Amygdala (tissue), 56 donors: ENCODE results near the gene SMIM10L1.

Experiments
- DNase-seq, 56 donors: peaks; one replicate each; lab custom pipeline; 2025; lab: John Stamatoyannopoulos, UW

SMIM10L1 gene

GRCh38 chr12:11183011-11183410 is 12.0 kb downstream of the SMIM10L1 start:
- DNase-seq: no peak

GRCh38 chr12:11186837-11187236 is 15.8 kb downstream of the SMIM10L1 start, which contains the start of gene TAS2R42:
Gene TAS2R42, minus strand, starts transcription at chr12:11186937. Its CDS starts 0 bp downstream, at chr12:11186937.
- DNase-seq: no peak

GRCh38 chr12:11202811-11203210 is 31.8 kb downstream of the SMIM10L1 start:
- no peak for DNase-seq

DNA sequence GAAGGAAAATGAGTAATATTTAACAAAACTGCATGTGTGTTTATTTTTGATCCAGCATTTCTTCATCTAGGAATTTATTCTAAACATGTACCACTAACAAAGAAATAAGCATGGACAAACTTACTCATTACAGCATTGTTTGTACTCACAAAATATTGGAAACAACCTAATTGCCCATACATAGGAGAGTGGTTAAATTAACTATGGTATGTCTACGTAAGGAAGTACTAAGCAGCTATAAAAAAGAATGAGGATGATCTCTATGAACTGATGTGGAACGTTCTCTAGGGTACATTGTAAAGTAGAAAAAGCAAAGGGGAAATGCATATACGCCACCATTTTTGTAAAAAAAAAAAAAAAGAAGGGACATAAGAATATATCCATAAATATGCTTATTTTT is 33.2 kb downstream of the SMIM10L1 start:
- no peak for DNase-seq

DNA sequence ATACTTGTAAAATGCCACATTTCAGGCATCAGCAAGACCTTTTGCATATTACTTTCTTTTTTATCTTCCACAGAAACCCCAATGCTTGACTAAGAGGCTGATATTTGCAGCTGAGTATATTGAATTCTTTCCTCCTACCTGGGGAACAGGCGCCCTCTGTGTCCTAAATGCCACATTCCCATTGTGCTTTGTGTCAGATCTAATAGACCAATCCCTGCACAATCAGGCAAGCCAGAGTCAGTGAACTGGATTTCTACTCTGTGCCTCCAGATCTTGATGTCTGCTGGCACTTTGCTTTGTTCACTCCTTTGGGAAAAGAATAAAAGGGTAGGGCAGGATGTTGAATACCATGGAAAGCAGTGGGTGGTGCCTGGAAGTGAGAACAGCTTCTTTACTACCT is 38.1 kb downstream of the SMIM10L1 start:
- DNase-seq: no peak
